GM12878 (cell line): ENCODE measurements around the gene IRS1. TPM values are rescaled to one million over a fixed set of nuclear protein-coding genes. Genes with fewer than 3 reads are reported as not detected.

Source experiments
- ATAC-seq: fragments of 200-7000 bp; cut with Tn5 transposase; 3 replicates; pipeline ENCODE4 v1.9.1; 2020; ENCODE audit warnings: mild to moderate bottlenecking, moderate library complexity
- BruUV-seq: library from RNA; stranded (reverse); fragments of 400-500 nt; replicated peaks from 2 replicates; lab custom pipeline; 2021; lab: Mats Ljungman, UMichigan
- CTCF ChIA-PET: fragments of 300-600 bp; sonication (Branson Sonifier 250); formaldehyde crosslinking; extraction: SDS; loops from one replicate; lab custom pipeline; 2021; ENCODE audit warnings: inconsistent platforms; lab: Yijun Ruan, JAX
- POLR2A ChIA-PET: fragments of 350-600 bp; formaldehyde crosslinking; extraction: SDS; loops from one replicate; lab custom pipeline; 2021; ENCODE audit warnings: inconsistent platforms; lab: Charles Lee
- RAD21 ChIA-PET: fragments of 300-600 bp; sonication (Branson Sonifier 250); formaldehyde crosslinking; loops from one replicate; lab custom pipeline; 2023; ENCODE audit warnings: antibody characterized with exemption; ENCODE audit not compliant: unreplicated experiment; lab: Charles Lee
- SMC1A ChIA-PET: fragments of 300-600 bp; sonication (Branson Sonifier 250); formaldehyde crosslinking; loops from one replicate; lab custom pipeline; 2023; ENCODE audit not compliant: unreplicated experiment, uncharacterized antibody; lab: Charles Lee
- DNase-seq: peaks from one replicate; pipeline ENCODE4 v3.0.0-alpha.2; 2011; ENCODE audit warnings: low read depth, low spot score
- FAIRE-seq: peaks from 3 replicates; lab custom pipeline; 2011; peaks lifted over from hg19 to GRCh38; lab: Jason Lieb, UNC
- H2AFZ ChIP-seq: 2 replicates; pipeline ENCODE4 v1.6.0; 2011; ENCODE audit warnings: low read depth, low read length, control low read depth; ENCODE audit not compliant: control insufficient read depth
- H3K27ac ChIP-seq: 2 replicates; pipeline ENCODE4 v1.5.1; 2011; ENCODE audit warnings: control low read depth; ENCODE audit not compliant: control insufficient read depth, insufficient read depth
- H3K27me3 ChIP-seq, 2 experiments: replicated peaks in 1 of 2; 2 replicates each; pipeline versions ENCODE4 v1.6.0 to v1.6.1; 2011; ENCODE audit warnings: low read length in 1 of 2; ENCODE audit not compliant: control insufficient read depth in 2 of 2, insufficient read depth in 2 of 2
- H3K36me3 ChIP-seq, 2 experiments: 2 replicates each; pipeline ENCODE4 v1.5.1; 2011; ENCODE audit warnings: low read length in 1 of 2; ENCODE audit not compliant: control insufficient read depth in 2 of 2, insufficient read depth in 2 of 2
- H3K4me1 ChIP-seq: 2 replicates; pipeline ENCODE4 v1.6.1; 2011; ENCODE audit warnings: mild to moderate bottlenecking, low read length, moderate library complexity, mixed read lengths; ENCODE audit not compliant: control insufficient read depth, insufficient read depth
- H3K4me2 ChIP-seq: 2 replicates; pipeline ENCODE4 v1.6.0; 2011; ENCODE audit warnings: control low read depth; ENCODE audit not compliant: control insufficient read depth, insufficient read depth
- H3K4me3 ChIP-seq: fragments of 200-600 bp; sonication (generic); 2 replicates; pipeline ENCODE4 v1.5.1; 2016
- H3K79me2 ChIP-seq: 2 replicates; pipeline ENCODE4 v1.6.0; 2011; ENCODE audit warnings: low read length; ENCODE audit not compliant: control insufficient read depth, insufficient read depth
- H3K9ac ChIP-seq: 2 replicates; pipeline ENCODE4 v1.8.0; 2011; ENCODE audit warnings: low read length, control low read depth, mixed read lengths; ENCODE audit not compliant: control insufficient read depth, insufficient read depth
- H3K9me3 ChIP-seq: replicated peaks from 3 replicates; pipeline ENCODE4 v1.5.1; 2011; ENCODE audit warnings: mild to moderate bottlenecking, low read length; ENCODE audit not compliant: control insufficient read depth, insufficient read depth
- H4K20me1 ChIP-seq: 2 replicates; pipeline ENCODE4 v1.6.0; 2011; ENCODE audit not compliant: control insufficient read depth, insufficient read depth
- BCL11A ChIP-seq: IDR thresholded peaks from 2 replicates; pipeline ENCODE4 v1.6.1; 2011; ENCODE audit warnings: low read depth, low read length
- CTCF ChIP-seq, 3 experiments: IDR thresholded peaks in 2 of 3; conservative IDR thresholded peaks in 1 of 3; 2 replicates each; pipeline ENCODE4 v1.5.1; 2011; ENCODE audit warnings: low read depth in 3 of 3, low read length in 3 of 3, mild to moderate bottlenecking in 3 of 3, control low read depth in 2 of 3, moderate library complexity in 2 of 3, inconsistent platforms in 1 of 3, mixed read lengths in 1 of 3; ENCODE audit not compliant: control insufficient read depth in 2 of 3, insufficient read depth in 1 of 3; ENCODE audit errors: extremely low read depth in 1 of 3
- CUX1 ChIP-seq: IDR thresholded peaks from 2 replicates; pipeline ENCODE4 v1.6.1; 2012; ENCODE audit warnings: improper control_type of control experiment, low read depth, low read length; ENCODE audit not compliant: insufficient replicate concordance
- ESRRA ChIP-seq: IDR thresholded peaks from 2 replicates; pipeline ENCODE4 v1.6.1; 2012; ENCODE audit warnings: mild to moderate bottlenecking, low read length, improper control_type of control experiment
- HCFC1 ChIP-seq: fragments of 150-350 bp; IDR thresholded peaks from 2 replicates; pipeline ENCODE4 v1.6.1; 2014; ENCODE audit warnings: low read length
- HDAC2 ChIP-seq: fragments of 200-600 bp; sonication (generic); IDR thresholded peaks from 2 replicates; pipeline ENCODE4 v1.6.1; 2017
- KDM1A ChIP-seq: fragments of 200-600 bp; sonication (generic); IDR thresholded peaks from 2 replicates; pipeline ENCODE4 v1.6.1; 2016; ENCODE audit warnings: borderline replicate concordance
- NBN ChIP-seq: fragments of 450-650 bp; IDR thresholded peaks from 2 replicates; pipeline ENCODE4 v1.6.1; 2016
- NFXL1 ChIP-seq: fragments of 450-650 bp; IDR thresholded peaks from 2 replicates; pipeline ENCODE4 v1.6.1; 2017; ENCODE audit warnings: antibody characterized with exemption, mild to moderate bottlenecking, borderline replicate concordance
- RAD21 ChIP-seq: IDR thresholded peaks from 2 replicates; pipeline ENCODE4 v1.6.1; 2011; ENCODE audit warnings: mild to moderate bottlenecking, low read depth, low read length, moderate library complexity; ENCODE audit not compliant: insufficient read depth
- RFX5 ChIP-seq: IDR thresholded peaks from 2 replicates; pipeline ENCODE4 v1.6.1; 2011; ENCODE audit warnings: low read depth, low read length, improper control_type of control experiment
- SMC3 ChIP-seq: IDR thresholded peaks from 2 replicates; pipeline ENCODE4 v1.6.1; 2011; ENCODE audit warnings: low read length, improper control_type of control experiment, borderline replicate concordance
- SUZ12 ChIP-seq: fragments of 200-600 bp; sonication (generic); IDR thresholded peaks from one replicate; pipeline ENCODE4 v1.6.1; 2018; ENCODE audit warnings: antibody characterized with exemption, mild to moderate bottlenecking; ENCODE audit not compliant: unreplicated experiment
- ZNF592 ChIP-seq: fragments of 450-650 bp; IDR thresholded peaks from 2 replicates; pipeline ENCODE4 v1.6.1; 2017; ENCODE audit warnings: mild to moderate bottlenecking, moderate library complexity
- WGBS: methylation state at CpG from one replicate; pipeline ENCODE4 v1.1.6; 2016; ENCODE audit warnings: low lambda C conversion rate; ENCODE audit not compliant: insufficient replicate concordance, insufficient coverage; ENCODE audit errors: missing lambda C conversion rate; 5-methylcytosine and 5-hydroxymethylcytosine counted together
- in situ Hi-C: fragments of 300-500 bp; cut with MboI; formaldehyde crosslinking; loops from 9 replicates; pipeline ENCODE4 v1.14.3; 2018; ENCODE audit warnings: mixed read lengths
- intact Hi-C: fragments of 100-400 bp; cut with micrococcal nuclease; formaldehyde crosslinking; loops from one replicate; pipeline ENCODE4 v1.14.2; 2022; ENCODE audit not compliant: unreplicated experiment
- polyA plus RNA-seq, 11 experiments: library from polyadenylated mRNA; depleted of rRNA in 4 of 11; unstranded in 6 of 11; stranded (reverse) in 5 of 11; fragments of >200 nt; fragmentation: Nextera tagmentation in 4 of 11; fragmentation: Illumina TruSeq in 1 of 11; extraction: Ambion mirVana in 4 of 11; extraction: Trizol in 1 of 11; gene quantifications; 1 replicate in 1 of 11; 2 replicates in 10 of 11; pipeline versions ENCODE4 v1.2.1 to v1.2.3, GENCODE V29; 2011 to 2016; ENCODE audit warnings: inconsistent platforms in 2 of 11, missing spikeins in 2 of 11, low read depth in 1 of 11
- total RNA-seq, 4 experiments: library from RNA; depleted of rRNA in 3 of 4; stranded (reverse); fragments of >200 nt in 3 of 4; fragmentation: Illumina TruSeq in 1 of 4; extraction: Trizol in 1 of 4; gene quantifications; 2 replicates each; pipeline versions ENCODE4 v1.2.1 to v1.2.3, GENCODE V29; 2013 to 2021

IRS1 gene
- total and polyA plus RNA-seq, 10 of the 15 experiments (the other 5 are each of a cell fraction or from before 2014, with no cell fraction given), result 0.03 to 1.7 (median 0.34) TPM

- in situ Hi-C loops, result loop anchor here (5.0 kb wide), 2 partner anchors 910 to 1130 kb away; no protein-coding TSS in a partner anchor
- no peak overlapping the region for H2AFZ ChIP-seq
- H3K9ac ChIP-seq, result no peak overlapping the region
- no peaks in the 10 kb centered on the region for H3K36me3 ChIP-seq
- ChIA-PET SMC1A (no interaction called here), RAD21 (interaction anchor here (1.3 kb wide), 1 partner anchor 581 kb away, joined by 4 read pairs; no protein-coding TSS in a partner anchor), POLR2A (no interaction called here), CTCF (no interaction called here)
- DNase-seq (no peak), ATAC-seq (no peak), FAIRE-seq (no peak)
- H3K4me3 ChIP-seq, result no peak overlapping the region
- TF ChIP-seq BCL11A (no peak), NFXL1 (no peak), CTCF (IDR thresholded peaks at IDR 0.05 in 2 of 3, conservative IDR thresholded peaks at IDR 0.05 in 1 of 3; ENCODE audit: control insufficient read depth in 2 of 3, extremely low read depth in 1 of 3, insufficient read depth in 1 of 3, low read depth in 3 of 3, low read length in 3 of 3) (peak; percentile 27 to 31 (median 29); a peak in 4 of 6 replicates), RFX5 (no peak), ZNF592 (no peak), RAD21 (peak; percentile 65), KDM1A (no peak), NBN (no peak), HCFC1 (no peak), CUX1 (no peak), HDAC2 (no peak), SMC3 (peak; percentile 25; the same call in 1 of the 2 replicates), SUZ12 (no peak), ESRRA (no peak)
- no peaks in the 10 kb centered on the region for H3K79me2 ChIP-seq
- 85% methylated on average over 17 of the region's 17 CpGs for WGBS
- H3K4me2 ChIP-seq, result no peak overlapping the region
- peaks cover 8% of the 10 kb centered on the region for H3K4me1 ChIP-seq
- no peaks in the 10 kb centered on the region for H4K20me1 ChIP-seq
- H3K27me3 ChIP-seq, result no peaks in the 10 kb centered on the region
- BruUV-seq, result no TSS peak
- intact Hi-C loops, result no loop called here
- H3K9me3 ChIP-seq, result no peaks in the 10 kb centered on the region
- no peak overlapping the region for H3K27ac ChIP-seq
These were observed 2.8 kb downstream of the IRS1 start for GRCh38 chr2:226796840-226797288.
